ENCODE measurements around the gene HRCT1.
A peak's percentile ranks its signal among the peaks of the same experiment; 100 is the strongest.
"Not testable (repeated sequence)": the region's sequence is repeated elsewhere in the genome, so short reads cannot be mapped to it uniquely, and the experiment has no call there.

The HRCT1 gene

DNA sequence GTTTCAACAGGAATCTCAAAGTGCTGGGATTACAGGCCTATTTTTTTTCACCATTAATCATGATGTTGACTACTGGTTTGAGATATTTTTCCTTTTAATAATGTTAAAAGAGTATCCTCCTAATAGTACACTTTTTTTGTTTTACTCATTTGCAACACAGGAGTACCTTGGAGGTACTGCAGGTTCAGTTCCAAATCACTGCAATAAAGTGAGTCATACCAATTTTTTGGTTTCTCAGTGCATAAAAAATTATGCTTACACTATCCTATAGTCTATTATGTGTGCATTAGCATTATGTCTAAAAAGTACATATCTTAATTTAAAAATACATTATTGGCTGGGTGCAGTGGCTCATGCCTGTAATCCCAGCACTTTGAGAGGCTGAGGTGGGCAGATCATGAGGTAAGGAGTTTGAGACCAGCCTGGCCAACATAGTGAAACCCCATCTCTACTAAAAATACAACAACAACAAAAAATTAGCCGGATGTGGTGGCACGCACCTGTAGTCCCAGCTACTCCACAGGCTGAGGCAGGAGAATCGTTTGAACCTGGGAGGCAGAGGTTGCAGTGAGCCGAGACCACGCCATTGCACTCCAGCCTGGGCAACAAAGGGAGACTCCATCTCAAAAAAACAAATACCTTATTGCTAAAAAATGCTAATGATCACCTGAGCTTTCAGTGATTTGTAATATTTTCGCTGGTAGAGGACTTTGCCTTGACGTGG, 8.5 kb upstream of the HRCT1 start:
- not testable (repeated sequence) for DNase-seq

- no peak for DNase-seq
Measured at GRCh38 chr9:35898337-35898736, 7.7 kb upstream of the HRCT1 start.

- DNase-seq = no peak
Measured at GRCh38 chr9:35899021-35899420, 7.0 kb upstream of the HRCT1 start.

- DNase-seq = peak; percentile 46
Measured at GRCh38 chr9:35903049-35903448, 3.0 kb upstream of the HRCT1 start.

DNA sequence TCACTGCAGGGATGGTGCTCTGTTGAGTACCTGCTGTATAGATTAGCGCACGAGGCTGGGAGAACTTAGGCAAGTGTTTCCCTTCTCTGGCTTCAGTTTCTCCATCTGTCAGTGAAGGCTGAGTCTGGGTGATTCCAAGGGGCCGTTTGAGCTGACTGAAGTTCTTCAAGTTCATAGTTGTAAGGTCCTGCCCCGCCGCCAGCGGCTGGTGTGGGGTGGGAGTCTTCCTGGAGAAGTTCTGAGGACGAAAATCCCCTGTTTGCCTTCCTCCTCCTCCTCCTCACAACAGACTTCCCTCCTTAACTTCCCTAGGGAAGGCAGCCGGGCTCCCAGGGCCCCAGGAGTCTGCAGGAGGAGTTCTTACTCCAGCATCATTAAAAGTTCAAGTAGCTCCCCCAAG, 1.7 kb upstream of the HRCT1 start:
- no peak for DNase-seq

DNA sequence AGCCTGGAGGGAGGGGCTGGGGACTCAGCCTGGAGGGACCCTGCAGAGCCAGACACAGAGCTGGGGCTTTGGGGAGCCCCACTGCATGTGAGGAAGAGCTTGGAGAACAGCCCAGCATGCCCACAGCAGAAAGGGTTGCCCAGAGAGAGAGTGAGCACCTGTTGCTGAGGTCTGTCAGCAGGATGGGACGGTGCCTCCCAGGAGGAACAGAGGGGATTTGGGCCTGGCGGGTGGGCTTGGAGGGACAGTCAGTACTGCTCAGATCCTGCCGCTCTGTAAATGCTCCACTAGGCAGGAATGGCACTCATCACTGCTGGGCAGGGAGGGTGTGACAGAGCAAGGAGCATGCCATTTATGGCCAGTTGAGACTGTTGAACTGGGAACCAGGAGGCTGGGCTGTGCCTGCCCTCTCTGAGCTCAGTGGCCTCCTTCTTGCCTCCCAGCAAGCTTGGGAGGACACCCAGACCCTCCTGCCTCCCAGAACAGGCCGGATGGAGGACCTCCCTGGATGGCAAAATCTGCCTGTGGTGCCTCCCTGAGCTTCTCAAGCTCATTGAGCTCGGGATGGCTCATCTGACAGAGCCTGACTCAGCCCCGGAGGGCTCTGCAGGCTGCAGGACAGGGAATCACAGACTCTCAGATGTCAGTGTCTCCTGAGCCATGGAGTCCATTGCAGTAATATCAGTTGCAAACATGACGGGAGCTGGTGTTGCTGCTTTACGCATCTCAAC, 786 bp upstream of the HRCT1 start:
- DNase-seq = no peak

- DNase-seq = no peak
Measured at GRCh38 chr9:35906923-35907699, 1.1 kb downstream of the HRCT1 start.

DNA sequence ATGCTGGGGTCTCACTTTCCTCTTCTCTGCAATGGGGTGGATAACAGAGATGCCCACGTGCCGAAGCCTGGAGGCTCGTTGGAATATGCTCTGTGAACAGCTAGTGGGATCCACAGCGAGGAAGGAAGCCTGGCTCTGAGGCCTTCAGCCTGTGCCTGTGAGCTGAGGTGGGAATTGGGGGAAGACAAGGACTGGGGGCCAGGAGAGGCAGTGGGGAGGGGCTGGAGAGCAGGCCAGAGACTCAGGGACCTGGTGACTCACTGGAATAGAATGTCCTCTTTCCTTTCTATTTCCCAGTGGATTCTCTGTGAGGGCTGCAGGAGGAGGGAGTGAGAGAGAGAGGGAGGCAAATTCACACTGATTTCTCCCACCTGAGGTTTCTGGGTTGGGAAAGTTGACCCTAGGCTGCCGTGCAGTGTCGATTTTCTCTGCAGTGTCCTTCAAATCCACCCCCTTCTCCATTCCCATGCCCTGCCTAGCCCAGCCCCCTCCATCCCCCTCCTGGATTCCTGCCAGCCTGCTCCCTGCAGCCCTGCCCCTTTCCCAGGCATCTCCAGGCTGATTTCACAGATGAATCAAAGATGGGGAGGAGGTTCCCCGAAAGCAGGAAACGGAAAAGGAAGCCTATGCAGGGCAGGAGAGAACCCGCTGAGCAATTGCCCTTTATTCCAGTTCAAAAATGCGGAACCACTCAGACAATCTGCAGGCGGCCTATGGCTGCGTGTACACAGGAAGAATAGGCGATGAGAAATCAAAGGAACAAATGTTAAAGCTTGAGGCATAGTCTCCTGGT, 1.9 kb downstream of the HRCT1 start:
- no peak for DNase-seq

DNA sequence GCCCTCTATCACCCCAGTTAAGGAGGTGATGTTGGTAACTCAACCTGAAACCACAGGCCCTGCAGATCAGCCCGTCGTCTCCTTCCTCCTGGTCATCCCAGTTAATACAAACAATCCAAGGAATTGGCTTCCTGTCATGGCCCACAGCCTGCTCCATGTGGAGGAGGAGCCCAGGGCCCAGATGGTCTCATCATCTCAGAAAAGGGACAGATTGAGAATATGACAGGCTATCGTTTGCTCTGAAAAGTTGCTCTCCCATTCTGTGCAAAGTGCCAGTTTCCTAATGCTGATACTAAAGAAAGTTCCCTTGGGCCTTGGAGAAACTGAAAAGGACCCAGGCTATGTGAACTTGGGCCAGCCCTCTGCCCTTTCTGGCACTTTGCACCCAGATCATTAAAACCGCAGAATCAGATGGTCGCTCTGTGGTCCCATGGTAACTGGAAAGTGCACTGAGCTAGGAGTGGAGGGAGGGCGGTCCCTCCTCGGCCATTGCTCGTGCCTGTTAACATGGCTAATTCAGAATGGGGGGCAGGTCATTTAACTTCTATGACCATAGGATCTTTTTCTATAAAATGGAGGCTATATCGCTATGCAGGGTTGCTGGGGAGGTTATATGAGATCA, 2.6 kb downstream of the HRCT1 start:
- no peak for DNase-seq

GRCh38 chr9:35909274-35909673, 3.3 kb downstream of the HRCT1 start, which contains the start of gene SPAAR:
SPAAR (plus strand) TSS chr9:35909490; CDS start chr9:35910464, 974 bp downstream.
- DNase-seq = no peak

GRCh38 chr9:35909687-35910612, 3.9 kb downstream of the HRCT1 start:
- DNase-seq = no peak

DNA sequence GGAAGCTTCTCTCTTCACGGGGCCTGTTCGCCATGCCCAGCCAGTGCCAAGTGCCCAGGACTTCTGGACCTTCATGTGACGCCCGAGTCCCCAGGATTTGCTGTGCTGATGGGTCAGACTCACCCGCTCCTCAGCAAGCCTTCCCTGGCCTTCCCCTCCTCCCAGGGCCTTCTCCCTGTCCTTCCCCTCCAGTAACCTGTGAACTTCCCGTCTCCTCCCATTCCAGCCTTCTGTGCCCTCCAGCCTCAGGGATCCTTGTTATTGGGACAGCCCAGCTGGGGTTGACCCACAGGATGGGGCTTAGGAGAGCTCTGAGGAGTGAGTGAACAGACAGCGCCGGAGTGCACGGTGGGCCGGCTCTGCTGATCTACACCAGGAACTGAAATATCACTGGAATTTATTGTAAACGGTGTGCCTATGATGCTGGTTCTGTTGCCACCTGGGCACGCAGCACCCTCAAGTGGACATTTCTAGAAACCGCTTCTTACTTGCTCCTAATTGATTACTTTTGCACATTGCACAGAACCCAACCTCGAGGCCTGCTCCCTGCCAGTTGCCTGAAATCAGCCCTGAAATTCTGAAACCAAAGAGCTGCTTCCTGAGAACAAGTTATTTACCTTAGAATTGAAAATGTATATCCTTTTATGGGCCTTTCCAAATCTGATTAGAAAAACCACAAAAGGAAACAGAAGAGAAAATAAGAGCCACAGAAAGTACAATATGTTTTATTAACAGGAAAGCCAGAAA, 4.8 kb downstream of the HRCT1 start:
- peak; percentile 5 for DNase-seq

- no peak for DNase-seq
Measured at GRCh38 chr9:35911690-35912089, 5.7 kb downstream of the HRCT1 start.

GRCh38 chr9:35912791-35913400, 6.9 kb downstream of the HRCT1 start:
- no peak for DNase-seq

GRCh38 chr9:35913429-35913828, 7.4 kb downstream of the HRCT1 start:
- DNase-seq = not testable (repeated sequence)

DNA sequence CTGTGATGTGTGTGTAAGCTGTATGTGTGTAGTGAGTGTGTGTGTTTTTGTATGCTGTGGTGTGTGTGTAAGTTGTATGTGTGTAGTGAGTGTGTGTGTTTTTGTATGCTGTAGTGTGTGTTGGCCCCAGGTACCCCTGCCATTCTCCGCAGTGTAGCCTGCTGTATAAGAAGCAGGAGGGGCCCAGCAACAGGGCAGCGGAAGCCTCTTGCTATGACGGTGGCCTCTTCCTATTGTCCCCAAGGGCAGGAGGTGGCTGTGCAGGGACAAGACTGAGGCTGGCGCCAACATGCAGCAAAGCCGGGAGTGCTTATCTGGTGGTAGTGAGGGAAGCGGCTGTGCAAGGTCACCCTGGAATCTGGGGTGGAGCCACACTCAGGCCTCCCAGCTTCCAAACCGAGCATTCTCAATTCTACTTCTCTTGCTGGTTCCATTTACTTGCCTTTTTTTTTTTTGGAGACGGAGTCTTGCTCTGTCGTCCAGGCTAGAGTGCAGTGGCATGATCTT, 8.4 kb downstream of the HRCT1 start:
- no peak for DNase-seq

- DNase-seq = no peak
Measured at GRCh38 chr9:35915681-35916294, 9.8 kb downstream of the HRCT1 start.

- no peak for DNase-seq
Measured at GRCh38 chr9:35917261-35917660, 11.3 kb downstream of the HRCT1 start.

DNA sequence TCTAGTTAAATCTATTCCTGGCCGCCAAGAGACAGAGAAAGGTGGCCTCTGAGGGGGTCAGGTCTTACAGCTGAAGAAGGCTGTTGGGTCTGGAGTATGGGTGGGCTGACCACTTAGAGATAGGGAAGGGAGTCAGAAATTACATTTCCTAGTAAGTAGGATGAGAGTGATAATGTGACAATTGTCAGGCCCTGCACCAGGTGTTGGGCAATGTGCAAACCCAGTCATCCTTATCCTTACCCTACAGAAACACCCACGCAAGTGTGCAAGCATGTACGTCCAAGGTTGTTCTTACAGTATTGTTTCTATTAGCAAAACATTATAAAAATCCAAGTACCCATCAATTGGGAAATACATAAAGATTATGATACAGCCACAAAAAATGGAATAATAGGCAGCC, 12.8 kb downstream of the HRCT1 start:
- DNase-seq = no peak
